Measurements from ENCODE around the gene ARHGAP15. TPM values are rescaled to one million over a fixed set of nuclear protein-coding genes. Genes with fewer than 3 reads are reported as not detected.

The ARHGAP15 gene
- total and polyA plus RNA-seq, 8 donors: 0.69 to 5.2 (median 1.5) TPM

DNA sequence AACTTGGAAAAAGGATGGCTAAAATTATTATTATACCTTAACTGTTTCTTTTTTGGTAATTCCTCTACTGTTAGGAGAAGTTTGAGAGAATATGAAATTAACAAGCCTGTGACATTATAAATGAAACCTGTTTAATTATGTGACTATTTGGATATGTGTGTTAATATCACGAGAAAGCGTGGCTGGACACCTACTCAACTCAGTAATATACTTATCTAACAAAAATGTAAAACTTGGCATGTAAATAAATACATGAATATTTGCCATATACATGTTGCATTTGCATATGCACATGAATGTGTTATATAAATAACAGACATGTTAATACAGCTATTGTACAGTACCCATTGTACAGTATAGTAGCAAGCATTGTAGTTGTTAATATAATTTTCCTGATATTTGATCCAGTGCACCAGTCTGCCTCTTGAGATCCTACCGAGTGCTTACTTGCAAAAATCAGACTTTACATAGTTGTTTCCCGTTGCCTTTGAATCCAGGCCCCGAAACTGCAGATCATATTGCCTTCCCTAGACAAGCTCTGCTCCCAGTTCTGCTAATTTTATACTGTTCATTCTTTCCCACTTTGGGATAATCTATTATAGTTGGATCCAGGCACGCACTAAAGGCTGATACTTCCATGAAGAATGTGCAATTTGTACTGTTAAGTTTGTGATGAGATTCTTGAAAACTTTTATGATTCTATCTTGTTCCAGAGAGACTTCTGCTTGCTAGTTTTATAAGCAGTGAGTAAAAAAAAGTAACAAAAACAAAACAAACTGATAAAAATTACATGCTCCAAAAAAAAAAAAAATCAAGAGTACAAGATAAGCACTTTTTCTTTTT is 395.6 kb downstream of the ARHGAP15 start:
- no peak overlapping the region for H3K27ac ChIP-seq
- no peak for DNase-seq
- no peak for FAIRE-seq
- ATAC-seq: no peak
- TF ChIP-seq, protein P1, sequence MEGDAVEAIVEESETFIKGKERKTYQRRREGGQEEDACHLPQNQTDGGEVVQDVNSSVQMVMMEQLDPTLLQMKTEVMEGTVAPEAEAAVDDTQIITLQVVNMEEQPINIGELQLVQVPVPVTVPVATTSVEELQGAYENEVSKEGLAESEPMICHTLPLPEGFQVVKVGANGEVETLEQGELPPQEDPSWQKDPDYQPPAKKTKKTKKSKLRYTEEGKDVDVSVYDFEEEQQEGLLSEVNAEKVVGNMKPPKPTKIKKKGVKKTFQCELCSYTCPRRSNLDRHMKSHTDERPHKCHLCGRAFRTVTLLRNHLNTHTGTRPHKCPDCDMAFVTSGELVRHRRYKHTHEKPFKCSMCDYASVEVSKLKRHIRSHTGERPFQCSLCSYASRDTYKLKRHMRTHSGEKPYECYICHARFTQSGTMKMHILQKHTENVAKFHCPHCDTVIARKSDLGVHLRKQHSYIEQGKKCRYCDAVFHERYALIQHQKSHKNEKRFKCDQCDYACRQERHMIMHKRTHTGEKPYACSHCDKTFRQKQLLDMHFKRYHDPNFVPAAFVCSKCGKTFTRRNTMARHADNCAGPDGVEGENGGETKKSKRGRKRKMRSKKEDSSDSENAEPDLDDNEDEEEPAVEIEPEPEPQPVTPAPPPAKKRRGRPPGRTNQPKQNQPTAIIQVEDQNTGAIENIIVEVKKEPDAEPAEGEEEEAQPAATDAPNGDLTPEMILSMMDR (IDR thresholded peaks at IDR 0.05): no peak
- 83 to 87% methylated on average over 6 of the region's 6 CpGs for WGBS, 2 donors
- H3K27me3 ChIP-seq: peaks cover 0 to 4% (median 0%) of the 10 kb centered on the region in 4 donors
- no peaks in the 10 kb centered on the region for H3K36me3 ChIP-seq
- no peaks in the 10 kb centered on the region for H3K9me3 ChIP-seq
- peaks cover 5 to 8% (median 6%) of the 10 kb centered on the region in 3 donors for H3K4me1 ChIP-seq
- intact Hi-C loops (cut with DNase I): no loop called here
- H3K4me3 ChIP-seq: no peak overlapping the region

DNA sequence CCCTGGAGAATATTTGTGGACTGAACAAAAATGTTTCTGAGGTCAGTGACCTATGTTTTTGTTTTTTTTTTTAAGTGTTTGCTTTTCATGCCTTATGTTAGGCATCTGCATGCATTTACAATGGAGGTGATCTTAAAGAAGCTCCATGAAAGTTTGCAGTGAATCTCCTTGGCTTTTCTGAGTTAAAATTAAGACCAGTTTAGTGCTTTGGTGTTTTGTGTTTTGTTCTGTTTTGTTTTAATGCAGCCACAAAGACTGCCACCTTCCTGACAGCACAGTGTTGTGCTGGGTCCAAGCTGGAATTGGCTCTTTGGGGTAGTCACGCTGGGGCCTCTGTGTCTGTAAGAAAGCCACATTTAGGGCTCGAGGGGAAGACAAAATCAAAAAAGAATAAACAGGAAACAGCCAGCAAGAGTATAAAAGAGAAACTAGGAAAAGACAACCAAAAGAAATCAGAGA is 396.2 kb downstream of the ARHGAP15 start:
- ATAC-seq (peak in 1 of 4 donors; percentile 22), DNase-seq (no peak), FAIRE-seq (no peak)
- H3K27me3 ChIP-seq: peaks cover 0 to 4% (median 0%) of the 10 kb centered on the region in 4 donors
- no peak overlapping the region for H3K4me3 ChIP-seq
- intact Hi-C loops (cut with DNase I): no loop called here
- TF ChIP-seq, protein P1 (IDR thresholded peaks at IDR 0.05): no peak
- H3K9me3 ChIP-seq: no peaks in the 10 kb centered on the region
- WGBS, 2 donors: 58 to 59% methylated on average over 2 of the region's 2 CpGs
- no peak overlapping the region for H3K27ac ChIP-seq
- H3K4me1 ChIP-seq: peaks cover 5 to 8% (median 6%) of the 10 kb centered on the region in 3 donors
- no peaks in the 10 kb centered on the region for H3K36me3 ChIP-seq

DNA sequence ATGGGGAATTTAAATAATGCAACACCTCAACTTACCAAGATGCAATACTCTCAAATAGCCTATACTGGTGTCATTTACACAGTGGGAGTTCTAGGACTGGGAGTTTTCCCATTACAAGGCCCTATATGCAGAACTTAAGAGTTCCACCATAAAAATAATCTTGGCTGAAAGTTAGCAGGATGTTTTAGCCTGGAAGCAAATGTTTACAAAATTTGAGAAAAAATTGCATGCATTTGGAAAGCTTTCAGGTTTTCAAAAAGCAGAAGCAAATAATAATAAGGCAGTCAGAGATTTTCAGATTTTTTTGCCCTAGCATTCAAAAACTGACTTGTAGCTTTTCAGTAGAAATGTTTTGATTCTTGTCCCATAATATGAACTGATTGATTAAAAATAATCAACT is 397.3 kb downstream of the ARHGAP15 start:
- DNase-seq (no peak), ATAC-seq (no peak), FAIRE-seq (no peak)
- Histone ChIP-seq H3K4me1 (peaks cover 5 to 8% (median 6%) of the 10 kb centered on the region in 3 donors), H3K4me3 (no peak overlapping the region), H3K36me3 (no peaks in the 10 kb centered on the region), H3K9me3 (no peaks in the 10 kb centered on the region), H3K27ac (no peak overlapping the region), H3K27me3 (peaks cover 0 to 4% (median 0%) of the 10 kb centered on the region in 4 donors)
- intact Hi-C loops (cut with DNase I): no loop called here
- TF ChIP-seq, protein P1 (IDR thresholded peaks at IDR 0.05): no peak

DNA sequence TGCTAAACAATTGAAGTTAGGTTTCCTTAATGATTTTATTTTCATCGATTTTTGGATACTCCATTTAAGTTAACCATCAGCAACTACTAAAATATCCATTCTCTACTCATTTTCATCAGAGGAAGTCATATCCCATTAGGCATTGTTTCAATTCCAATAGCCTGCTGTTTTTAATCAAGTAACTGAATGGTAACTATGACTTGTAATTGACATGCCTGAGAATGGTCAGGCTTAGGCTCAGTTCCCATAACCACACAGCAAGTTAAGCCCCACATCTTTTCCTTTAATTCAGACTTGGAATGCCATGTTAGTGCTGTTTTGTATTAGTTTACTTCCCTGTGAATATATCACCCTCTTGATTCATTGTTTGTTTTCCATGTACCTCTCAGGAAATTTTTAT is 398.8 kb downstream of the ARHGAP15 start:
- Histone ChIP-seq H3K36me3 (no peaks in the 10 kb centered on the region), H3K4me3 (no peak overlapping the region), H3K27me3 (peaks cover 0 to 4% (median 0%) of the 10 kb centered on the region in 4 donors), H3K4me1 (peaks cover 5 to 8% (median 6%) of the 10 kb centered on the region in 3 donors), H3K27ac (no peak overlapping the region), H3K9me3 (no peaks in the 10 kb centered on the region)
- FAIRE-seq (no peak), DNase-seq (no peak), ATAC-seq (no peak)
- WGBS, 2 donors: 83 to 90% methylated on average over 1 of the region's 1 CpG
- intact Hi-C loops (cut with DNase I): no loop called here
- TF ChIP-seq, protein P1 (IDR thresholded peaks at IDR 0.05): no peak
